Lung microvascular endothelial cell (primary cell): ENCODE data around the gene SPEF1. TPM values are rescaled to one million over a fixed set of nuclear protein-coding genes. Genes with fewer than 3 reads are reported as not detected.
"Not testable (repeated sequence)": the region's sequence is repeated elsewhere in the genome, so short reads cannot be mapped to it uniquely, and the experiment has no call there.

Source experiments
- DNase-seq, 2 donors: peaks; one replicate each; pipeline versions ENCODE4 v3.0.0 to v3.0.0-alpha.2; 2010; ENCODE audit warnings: low read depth in 2 of 2
- total RNA-seq: library from RNA; depleted of rRNA; stranded (reverse); fragments of >200 nt; gene quantifications from 2 replicates; pipeline ENCODE4 v1.2.1, GENCODE V29; 2014

The SPEF1 gene, protein sequence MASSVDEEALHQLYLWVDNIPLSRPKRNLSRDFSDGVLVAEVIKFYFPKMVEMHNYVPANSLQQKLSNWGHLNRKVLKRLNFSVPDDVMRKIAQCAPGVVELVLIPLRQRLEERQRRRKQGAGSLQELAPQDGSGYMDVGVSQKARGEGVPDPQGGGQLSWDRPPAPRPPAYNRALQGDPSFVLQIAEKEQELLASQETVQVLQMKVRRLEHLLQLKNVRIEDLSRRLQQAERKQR
- under 0.01 TPM in 1 of 2 replicates, not detected in the other for total RNA-seq

DNA sequence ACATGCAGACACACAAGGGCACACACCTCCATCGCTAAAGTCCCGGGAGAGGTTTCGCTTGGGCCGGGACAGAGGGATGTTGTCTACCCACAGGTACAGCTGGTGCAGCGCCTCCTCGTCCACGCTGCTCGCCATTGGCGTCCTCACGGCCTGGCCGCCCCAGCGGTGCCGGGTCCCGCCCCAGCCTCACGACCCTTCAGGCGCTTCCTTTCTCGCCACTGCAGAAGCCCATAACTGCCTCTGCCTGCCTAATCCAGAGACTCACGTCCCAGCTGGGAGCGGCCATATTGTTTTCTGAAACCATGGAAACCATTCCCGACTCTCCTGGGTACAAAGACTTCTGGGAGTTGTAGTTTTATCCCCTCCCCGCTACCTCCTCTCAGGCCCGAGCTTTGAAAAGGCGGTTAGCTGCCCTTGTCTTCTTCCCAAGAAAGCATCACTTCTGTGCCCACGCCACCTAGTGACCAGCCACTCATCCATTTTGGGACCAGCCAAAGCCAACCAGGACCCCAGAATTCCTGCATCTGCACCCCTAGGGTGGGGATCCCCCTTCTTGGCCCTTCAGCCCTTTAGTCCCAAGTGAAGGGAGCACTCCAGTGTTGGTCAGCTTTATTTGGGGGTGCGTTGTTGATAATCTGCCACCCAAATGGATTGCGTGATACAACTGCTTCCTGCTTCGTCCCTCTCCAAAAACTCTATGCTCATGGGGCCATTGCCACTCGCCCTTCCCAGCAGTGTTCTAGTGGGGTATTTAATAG lies at the start of gene SPEF1:
SPEF1 (minus strand) TSS at position 296 of the 758 bp plus-strand sequence; CDS start at position 135, 161 bp downstream.
- peak; percentile 88 to 89 for DNase-seq

DNA sequence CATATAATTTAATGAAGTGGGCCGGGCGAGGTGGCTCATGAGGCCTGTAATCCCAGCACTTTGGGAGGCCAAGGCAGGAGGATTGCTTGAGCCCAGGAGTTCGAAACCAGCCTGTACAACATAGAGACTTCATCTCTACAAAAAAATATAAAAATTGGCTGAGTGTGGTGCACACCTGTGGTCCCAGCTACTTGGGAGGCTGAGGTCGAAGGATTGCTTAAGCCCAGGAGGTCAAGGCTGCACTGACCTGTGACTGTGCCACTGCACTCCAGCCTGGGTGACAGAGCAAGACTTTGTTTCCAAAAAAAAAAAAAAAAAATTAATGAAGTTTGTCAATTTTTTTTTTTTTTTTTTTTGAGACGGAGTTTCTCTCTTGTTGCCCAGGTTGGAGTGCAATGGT lies 48.6 kb upstream of the SPEF1 start:
- not testable (repeated sequence) for DNase-seq

DNA sequence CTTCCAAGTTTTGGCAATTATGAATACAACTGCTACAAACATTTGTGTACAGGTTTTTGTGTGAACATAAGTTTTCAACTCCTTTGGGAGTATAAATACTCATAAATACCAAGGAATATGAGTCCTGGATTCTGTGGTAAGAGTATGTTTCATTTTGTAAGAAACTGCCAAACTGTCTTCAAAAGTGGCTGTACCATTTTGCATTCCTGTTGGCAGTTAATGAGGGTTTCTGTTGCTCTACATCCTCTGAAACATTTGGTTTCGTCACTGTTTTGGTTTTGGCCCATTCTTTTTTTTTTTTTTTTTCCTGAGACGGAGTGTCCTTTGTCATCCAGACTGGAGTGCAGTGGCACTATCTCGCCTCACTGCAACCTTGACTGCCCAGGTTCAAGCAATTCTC lies 47.5 kb upstream of the SPEF1 start:
- no peak for DNase-seq

DNA sequence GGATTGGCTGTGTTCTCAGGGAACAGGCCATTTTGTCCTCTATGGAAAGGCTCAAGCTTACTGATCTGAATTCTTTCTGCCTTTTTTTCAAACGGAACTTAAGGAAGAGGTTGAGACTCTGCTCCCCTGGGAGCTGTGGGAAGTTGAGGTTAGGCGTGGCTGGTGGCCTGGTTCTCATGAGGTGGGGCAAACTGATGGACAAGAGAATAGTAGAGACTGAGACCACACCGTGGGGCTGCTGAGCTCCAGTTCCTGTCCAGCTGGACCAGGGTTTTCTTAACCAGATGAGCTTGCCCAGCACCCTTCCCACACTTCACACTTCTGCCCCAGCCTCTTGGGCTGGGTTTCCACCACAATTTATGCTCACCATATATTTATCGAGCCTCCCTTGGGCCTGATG lies 45.2 kb upstream of the SPEF1 start:
- no peak for DNase-seq

DNA sequence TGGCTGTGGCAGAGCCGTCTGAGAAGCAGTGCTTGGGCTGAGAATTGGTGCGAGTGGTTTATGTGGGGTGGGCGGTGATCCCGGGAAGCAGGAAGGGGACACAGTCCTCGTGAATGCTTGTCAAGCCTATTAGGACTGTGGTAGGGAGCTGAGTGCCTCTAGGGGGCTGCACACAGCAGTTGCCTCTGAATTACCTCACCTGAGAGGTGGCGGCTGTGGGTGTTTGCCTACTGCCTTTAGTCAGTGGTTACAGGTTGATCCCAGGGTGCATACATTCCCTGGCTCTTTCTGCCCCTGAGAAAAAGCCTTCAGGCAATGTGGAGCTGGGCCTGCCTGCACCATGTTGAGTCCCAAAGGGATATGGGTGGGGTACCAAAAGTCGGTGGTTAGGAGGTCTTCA lies 44.3 kb upstream of the SPEF1 start:
- no peak for DNase-seq

DNA sequence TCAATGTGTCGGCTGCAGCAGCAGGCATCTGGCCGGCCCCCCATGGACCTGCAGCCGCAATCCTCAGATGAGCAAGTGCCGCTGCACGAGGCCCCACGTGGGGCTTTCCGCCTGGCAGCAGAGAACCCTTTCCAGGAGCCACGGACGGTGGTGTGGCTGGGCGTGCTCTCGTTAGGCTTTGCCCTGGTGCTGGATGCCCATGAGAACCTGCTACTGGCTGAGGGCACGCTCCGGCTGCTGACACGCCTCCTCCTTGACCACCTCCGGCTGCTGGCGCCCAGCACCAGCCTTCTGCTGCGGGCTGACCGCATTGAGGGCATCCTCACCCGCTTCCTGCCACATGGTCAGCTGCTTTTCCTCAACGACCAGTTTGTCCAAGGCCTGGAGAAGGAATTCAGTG lies 42.6 kb upstream of the SPEF1 start:
- no peak for DNase-seq

DNA sequence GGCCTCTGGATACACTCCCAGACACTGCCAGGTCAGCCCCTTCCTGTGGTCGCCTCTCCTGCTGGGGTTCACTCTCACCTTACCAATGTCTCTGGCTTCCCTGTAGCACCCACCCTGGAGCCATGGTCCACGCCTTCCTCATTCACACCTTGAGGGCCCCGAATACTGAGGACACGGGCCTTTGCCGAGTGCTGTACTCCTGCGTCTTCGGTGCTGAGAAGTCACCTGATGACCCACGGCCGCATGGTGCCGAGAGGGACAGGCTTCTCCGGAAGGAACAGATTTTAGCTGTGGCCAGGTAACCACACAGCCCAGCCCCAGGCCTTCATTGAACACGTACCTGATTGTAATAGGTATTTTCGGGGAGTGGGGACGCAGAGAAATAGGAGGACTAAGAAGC lies 40.7 kb upstream of the SPEF1 start:
- DNase-seq, result no peak

DNA sequence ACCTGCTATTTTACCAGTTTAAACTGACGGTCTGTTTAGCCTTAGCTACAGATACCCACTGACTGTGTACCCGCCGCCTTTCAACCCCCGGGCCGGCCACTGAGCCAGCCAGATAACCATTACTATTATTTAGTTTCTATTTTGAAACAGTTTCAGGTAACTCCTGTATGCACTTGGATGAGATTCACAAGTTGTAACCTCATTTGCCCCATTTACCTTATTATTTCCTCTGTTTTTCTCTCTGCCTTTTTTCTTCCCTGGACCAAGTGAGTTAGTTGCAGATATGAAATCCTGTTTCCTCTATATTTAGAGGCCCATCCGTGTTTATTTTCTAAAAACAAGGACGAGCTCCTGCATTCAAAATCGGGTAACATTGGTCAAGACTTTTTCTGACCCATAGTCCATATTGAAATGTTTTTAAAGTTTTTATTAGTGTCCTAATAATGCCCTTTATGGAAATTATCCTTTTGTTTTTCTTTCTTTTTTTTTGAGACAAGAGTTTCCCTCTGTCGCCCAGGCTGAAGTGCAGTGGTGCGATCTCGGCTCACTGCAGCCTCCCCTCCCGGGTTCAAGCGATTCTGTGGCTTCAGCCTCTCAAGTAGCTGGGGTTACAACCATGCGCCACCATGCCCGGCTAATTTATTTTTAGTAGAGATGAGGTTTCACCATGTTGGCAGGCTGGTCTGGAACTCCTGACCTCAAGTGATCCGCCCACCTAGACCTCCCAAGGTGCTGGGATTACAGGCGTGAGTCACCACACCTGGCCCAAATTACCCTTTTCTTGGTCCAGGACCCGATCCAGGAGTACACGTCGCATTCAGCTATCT lies 39.9 kb upstream of the SPEF1 start:
- no peak for DNase-seq

DNA sequence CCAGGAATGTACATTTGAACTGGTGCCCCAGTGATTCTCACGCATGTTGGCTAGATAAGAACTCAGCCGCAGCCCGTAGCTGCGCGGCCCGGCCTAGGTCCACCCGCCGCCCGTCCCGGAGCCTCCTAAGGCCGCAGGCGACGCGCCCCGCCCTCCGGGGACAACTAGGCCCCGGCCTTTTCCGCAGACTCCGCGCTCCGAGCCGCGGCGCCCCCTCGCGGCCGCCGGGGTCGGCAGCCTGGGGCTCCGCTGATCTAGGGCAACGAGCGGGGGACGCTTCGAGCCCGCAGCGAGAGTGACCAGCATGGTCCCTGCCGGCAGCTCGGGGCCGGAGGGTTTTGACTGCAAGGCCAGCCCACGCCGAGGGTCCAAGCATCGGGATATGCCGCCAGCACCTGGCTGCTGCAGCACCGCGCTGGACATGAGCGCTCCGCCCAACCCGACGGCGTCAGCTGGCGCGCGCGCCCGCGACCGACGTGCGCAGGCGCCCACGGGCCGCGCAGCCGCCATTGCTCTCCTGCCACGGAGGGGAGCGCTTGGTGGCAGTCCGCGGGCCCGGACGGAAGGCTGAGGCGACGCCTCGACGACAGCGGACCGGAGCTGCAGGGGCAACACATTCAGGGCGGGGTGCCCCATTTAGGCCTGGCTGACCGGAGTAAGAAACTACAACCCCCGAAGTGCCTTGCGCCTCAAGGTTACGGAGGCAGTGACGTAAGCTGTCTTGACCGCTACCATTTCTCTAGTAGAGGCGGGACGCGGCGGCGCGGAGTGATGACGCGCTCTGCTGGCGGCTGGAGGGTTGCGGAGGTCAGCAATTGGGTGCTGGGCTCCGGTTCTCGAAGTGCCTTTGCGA lies 39.0 kb upstream of the SPEF1 start, which contains the start of gene AP5S1:
AP5S1 (plus strand) TSS at position 500 of the 853 bp plus-strand sequence. CDS start 1,571 bp downstream, outside the sequence.
- DNase-seq, result peak; percentile 97 to 98

DNA sequence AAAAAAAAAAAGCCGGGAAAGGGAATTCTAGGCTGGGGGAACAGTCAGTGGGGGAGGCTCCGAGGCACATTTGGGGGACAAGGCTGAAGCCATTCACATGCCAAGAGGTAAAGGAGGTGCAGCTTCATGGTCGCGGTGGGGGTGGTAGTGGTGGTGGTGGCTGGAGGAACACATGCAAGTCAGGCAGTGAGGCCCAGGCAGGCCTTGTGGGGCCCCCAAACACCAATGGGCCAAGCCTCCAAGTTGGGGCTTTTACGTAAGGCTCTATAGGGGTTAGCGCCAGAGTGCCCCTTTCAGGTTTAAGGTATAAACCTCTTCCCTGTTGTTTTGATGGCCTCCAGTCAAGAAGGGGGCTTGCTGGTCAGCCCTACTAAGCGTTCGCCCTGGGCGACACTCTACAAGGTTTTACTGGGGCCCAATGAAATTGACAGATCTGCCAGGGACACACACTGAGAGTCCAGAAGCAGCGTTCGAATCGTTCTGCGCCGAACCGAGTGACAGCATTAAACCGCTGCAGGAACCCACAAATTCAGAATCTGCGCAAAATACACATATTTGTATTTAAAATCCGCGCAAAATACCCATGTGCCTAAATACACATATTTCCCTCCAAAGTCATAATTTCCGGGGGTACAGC lies 38.3 kb upstream of the SPEF1 start:
- no peak for DNase-seq

DNA sequence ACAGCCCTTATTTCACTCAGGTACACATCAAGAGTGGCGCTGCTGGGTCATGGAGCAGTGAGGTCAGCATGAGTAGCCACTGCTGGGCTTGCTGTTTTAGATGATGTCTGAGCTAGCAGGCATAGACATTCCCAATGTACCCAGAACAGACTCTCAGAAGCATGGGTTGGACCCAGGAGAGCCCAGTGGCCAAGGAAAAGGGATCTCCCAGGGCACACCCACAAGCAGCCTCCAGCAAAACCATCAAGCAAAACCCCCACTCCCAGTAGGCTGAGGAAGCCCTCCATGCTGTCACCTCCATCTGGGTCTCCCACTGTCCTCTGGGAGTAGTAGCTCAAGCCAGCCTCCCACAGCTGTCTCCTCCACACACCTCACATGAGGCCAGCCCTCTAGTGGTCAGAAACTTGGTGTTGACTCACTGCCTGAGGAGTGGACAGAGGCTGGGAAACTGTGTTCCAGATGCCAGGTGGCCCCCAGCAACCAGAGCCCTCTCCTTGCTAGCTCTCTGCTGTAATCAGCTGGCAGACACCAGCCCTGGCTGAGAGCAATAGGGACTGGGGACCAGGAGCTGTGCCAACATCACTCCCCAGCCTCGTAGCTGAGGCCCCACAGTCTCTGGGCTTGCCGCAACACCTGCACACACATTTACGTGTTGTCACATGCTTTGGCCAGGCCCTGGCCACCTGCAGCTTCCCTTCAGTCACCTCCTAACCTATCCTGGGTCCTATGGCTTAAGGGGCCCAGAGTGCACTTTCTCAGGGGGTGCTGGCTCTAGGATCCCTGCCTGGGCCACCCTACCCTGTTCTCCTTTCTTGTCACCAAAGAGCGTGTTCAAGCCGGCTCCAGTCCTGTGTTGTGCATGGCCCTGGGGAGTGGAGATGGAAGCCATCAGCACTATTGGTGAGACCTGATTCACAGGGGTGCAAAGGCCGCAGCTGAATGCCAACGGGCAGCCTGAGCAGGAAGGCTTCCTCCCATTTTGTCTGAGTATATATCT lies 37.2 kb upstream of the SPEF1 start:
- DNase-seq, result peak; percentile 86 to 87

DNA sequence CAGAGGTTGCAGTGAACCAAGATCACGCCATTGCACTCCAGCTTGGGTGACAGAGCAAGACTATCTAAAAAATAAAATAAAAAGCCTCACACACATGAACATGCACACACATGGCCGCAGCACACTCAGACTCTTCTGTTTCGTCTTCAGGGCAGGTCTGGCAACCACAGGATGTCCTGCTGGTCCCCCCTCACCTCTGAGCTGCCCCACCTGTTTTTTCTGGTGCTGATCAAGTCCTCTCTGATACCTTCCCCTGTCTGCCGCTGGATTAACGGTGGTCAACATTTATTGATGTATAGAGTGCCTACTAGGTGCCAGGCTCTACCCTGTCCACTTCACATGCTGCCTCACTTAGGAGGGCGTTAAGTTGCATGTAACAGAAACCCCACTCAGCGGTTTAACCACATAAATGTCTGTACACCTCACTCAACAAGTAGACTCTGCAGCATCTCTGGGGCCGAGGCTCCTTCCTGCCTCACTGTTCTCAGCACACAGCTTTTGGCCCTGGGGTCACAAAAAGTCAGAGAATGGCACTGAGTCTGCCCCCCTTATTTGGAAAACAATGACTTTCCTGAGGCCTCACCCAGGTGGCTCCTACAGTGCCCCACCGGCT lies 34.6 kb upstream of the SPEF1 start:
- DNase-seq, result no peak

DNA sequence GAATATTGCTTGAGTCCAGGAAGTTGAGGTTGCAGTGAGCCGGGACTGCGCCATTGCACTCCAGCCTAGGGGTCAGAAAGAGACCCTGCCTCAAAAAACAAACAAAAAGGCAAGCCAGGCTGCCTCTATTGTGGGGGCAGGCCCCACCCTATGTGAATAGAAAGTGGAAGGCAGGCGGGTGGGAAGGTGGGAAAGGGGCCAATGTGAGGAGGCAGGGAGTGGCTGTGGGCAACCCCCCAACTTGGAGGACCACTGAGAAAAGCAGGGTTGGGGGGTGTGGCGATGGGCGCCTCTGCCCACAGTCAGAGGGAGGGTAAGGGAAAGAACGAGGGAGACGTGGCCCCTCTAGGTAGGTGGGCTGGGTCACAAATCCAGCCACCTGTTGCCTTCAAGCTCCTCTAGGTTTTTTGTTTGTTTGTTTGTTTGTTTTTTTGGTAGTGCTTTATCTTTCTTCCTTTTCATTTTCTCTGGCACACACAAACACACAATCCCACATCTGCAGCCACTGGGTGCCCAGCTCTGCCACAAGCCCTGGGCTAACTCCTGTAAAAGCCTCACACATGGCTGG lies 33.8 kb upstream of the SPEF1 start:
- no peak for DNase-seq

DNA sequence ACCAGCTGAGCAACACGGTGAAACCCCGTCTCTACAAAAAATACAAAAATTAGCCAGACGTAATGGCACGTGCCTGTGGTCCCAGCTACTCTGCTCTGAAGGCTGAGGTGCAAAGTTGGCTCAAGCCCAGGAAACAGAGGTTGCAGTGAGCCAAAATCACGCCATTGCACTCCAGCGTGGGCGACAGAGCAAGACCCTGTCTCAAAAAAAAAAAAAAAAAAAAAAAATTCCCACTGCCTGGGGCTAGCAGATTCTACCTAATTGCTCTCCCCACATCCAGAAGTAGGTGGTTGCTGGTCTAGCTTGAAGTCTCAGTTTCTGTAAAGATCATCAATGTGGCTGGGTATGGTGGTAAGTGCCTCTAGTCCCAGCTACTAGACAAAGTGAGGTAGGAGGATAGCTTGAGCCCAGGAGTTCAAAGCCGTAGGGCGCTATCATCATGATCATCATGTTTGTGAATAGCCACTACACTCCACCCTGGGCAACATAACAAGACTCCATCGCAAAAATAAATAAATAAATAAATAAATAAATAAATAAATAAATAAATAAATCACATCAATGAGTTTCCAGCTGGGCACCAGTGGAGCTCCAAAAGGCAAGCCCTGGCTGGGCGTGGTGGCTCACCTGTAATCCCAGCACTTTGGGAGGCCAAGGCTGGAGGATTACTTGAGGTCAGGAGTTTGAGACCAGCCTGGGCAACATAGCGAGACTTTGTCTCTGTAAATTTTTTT lies 32.8 kb upstream of the SPEF1 start:
- DNase-seq, result no peak

DNA sequence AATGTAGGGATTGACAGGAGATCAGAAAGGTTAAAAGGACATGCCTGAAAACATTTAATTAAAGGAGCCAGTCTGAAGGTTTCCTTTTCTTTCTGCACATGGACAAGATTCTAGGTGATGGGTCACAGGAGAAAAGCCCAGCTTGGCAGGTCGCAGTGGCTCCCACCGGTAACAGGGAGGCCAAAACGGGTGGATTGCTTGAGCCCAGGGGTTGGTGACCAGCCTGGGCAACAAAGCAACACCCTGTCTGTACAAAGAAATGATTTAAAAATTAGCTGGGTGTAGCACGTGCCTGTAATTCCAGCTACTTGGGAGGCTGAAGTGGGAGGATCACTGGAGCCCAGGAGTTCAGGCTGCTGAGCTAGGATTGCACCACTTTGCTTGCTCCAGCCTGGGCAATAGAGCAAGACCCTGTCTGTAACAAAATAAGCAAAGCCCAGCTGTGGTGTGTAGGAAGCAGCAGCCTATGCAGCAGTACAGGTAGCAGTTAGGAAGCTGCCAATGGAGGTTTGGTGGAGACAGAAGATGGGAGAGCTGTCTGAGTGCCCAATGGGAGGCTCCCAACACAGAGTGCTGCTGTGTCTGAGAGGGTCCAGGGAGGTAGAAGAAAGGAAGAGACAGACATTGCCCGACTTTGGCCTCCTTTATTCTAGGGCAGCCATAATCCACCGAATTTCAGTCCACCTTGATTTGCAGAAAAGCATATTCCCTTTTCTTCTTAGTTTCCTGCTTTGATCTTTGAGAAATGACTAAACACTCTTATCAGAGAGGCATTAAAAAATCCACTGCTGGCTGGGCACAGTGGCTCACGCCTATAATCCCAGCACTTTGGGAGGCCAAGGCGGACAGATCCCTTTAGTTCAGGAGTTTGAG lies 32.0 kb upstream of the SPEF1 start:
- DNase-seq, result no peak

DNA sequence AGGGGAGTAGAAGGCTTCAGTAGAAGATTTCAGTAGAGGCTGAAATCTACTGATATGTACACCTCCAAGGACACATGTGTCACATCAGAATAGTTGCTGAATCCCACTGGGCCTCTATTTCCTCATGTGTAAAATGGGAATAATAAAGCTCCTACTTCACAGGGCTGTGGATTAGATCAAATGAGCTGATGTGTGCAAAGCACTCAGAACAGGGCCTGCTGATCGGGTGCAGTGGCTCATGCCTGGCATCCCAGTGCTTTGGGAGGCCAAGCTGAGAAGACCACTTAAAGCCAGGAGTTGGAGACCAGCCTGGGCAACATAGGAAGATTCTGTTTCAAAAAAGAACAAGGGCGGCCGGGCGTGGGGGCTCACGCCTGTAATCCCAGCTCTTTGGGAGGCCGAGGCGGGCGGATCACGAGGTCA lies 31.0 kb upstream of the SPEF1 start:
- no peak for DNase-seq
